HG03095 (cell line): Measurements from ENCODE around the gene USP6NL.
"Not testable (repeated sequence)": the region's sequence is repeated elsewhere in the genome, so short reads cannot be mapped to it uniquely, and the experiment has no call there.

ENCODE experiments used
- ATAC-seq: cut with Tn5 transposase; IDR thresholded peaks from one replicate; pipeline ENCODE4 v1.9.1; 2021; ENCODE audit warnings: moderate library complexity; ENCODE audit not compliant: unreplicated experiment

The USP6NL gene

GRCh38 chr10:11520892-11521291 is 90.6 kb downstream of the USP6NL start:
- no peak for ATAC-seq

GRCh38 chr10:11517150-11517549 is 94.3 kb downstream of the USP6NL start:
- ATAC-seq: peak; percentile 46

GRCh38 chr10:11516431-11516746 is 95.1 kb downstream of the USP6NL start:
- ATAC-seq: peak; percentile 60

- ATAC-seq: peak; percentile 46
Observed at GRCh38 chr10:11515596-11516430, 95.6 kb downstream of the USP6NL start.

GRCh38 chr10:11513727-11514126 is 97.7 kb downstream of the USP6NL start:
- ATAC-seq: no peak

GRCh38 chr10:11512596-11512995 is 98.9 kb downstream of the USP6NL start:
- ATAC-seq: no peak

- no peak for ATAC-seq
Observed at GRCh38 chr10:11511321-11511720, 100.1 kb downstream of the USP6NL start.

GRCh38 chr10:11510736-11511135 is 100.7 kb downstream of the USP6NL start:
- ATAC-seq: no peak

GRCh38 chr10:11510281-11510680 is 101.2 kb downstream of the USP6NL start:
- no peak for ATAC-seq

GRCh38 chr10:11509036-11509435 is 102.4 kb downstream of the USP6NL start:
- ATAC-seq: no peak

- ATAC-seq: no peak
Observed at GRCh38 chr10:11506247-11506789, 105.1 kb downstream of the USP6NL start.

GRCh38 chr10:11505639-11506038 is 105.8 kb downstream of the USP6NL start:
- no peak for ATAC-seq

- no peak for ATAC-seq
Observed at GRCh38 chr10:11504566-11505285, 106.7 kb downstream of the USP6NL start.

GRCh38 chr10:11501600-11501999 is 109.8 kb downstream of the USP6NL start:
- no peak for ATAC-seq

- peak; percentile 69 for ATAC-seq
Observed at GRCh38 chr10:11499425-11500071, 111.9 kb downstream of the USP6NL start.

GRCh38 chr10:11498399-11498798 is 113.1 kb downstream of the USP6NL start:
- ATAC-seq: no peak

- ATAC-seq: not testable (repeated sequence)
Observed at GRCh38 chr10:11494923-11495322, 116.5 kb downstream of the USP6NL start.

- ATAC-seq: no peak
Observed at GRCh38 chr10:11493646-11494045, 117.8 kb downstream of the USP6NL start.

GRCh38 chr10:11491087-11491486 is 120.4 kb downstream of the USP6NL start:
- ATAC-seq: no peak

GRCh38 chr10:11489591-11489990 is 121.9 kb downstream of the USP6NL start:
- no peak for ATAC-seq

GRCh38 chr10:11488126-11488525 is 123.3 kb downstream of the USP6NL start:
- ATAC-seq: no peak
